Suprapubic skin (tissue), 4 donors: ENCODE measurements around the gene MAP7. TPM values are rescaled to one million over a fixed set of nuclear protein-coding genes. Genes with fewer than 3 reads are reported as not detected.

Experiments used
- DNase-seq, 2 donors: peaks; one replicate each; pipeline ENCODE4 v3.0.0-alpha.2; 2019; ENCODE audit warnings: low spot score in 2 of 2
- H3K27ac ChIP-seq: fragments of 200-600 bp; sonication (generic); one replicate; pipeline ENCODE4 v1.5.1; 2019
- H3K27me3 ChIP-seq: fragments of 200-600 bp; sonication (generic); one replicate; pipeline ENCODE4 v1.5.1; 2019
- H3K36me3 ChIP-seq: fragments of 200-600 bp; sonication (generic); one replicate; pipeline ENCODE4 v1.5.1; 2019
- H3K4me1 ChIP-seq: fragments of 200-600 bp; sonication (generic); one replicate; pipeline ENCODE4 v1.5.1; 2019
- H3K4me3 ChIP-seq: fragments of 200-600 bp; sonication (generic); one replicate; pipeline ENCODE4 v1.5.1; 2019; ENCODE audit warnings: mild to moderate bottlenecking
- H3K9me3 ChIP-seq: fragments of 200-600 bp; sonication (generic); one replicate; pipeline ENCODE4 v1.5.1; 2019
- EP300 ChIP-seq: sonication (generic); formaldehyde crosslinking; IDR thresholded peaks from one replicate; pipeline ENCODE4 v1.6.1; 2017; ENCODE audit warnings: antibody characterized with exemption
- POLR2A ChIP-seq, 2 donors: fragments of 450-650 bp; IDR thresholded peaks; one replicate each; pipeline ENCODE4 v1.6.1; 2017; ENCODE audit warnings: antibody characterized with exemption in 2 of 2, mild to moderate bottlenecking in 2 of 2, moderate library complexity in 2 of 2
- POLR2AphosphoS5 ChIP-seq, 3 donors: sonication (generic); formaldehyde crosslinking; IDR thresholded peaks; one replicate each; pipeline ENCODE4 v1.6.1; 2017; ENCODE audit warnings: antibody characterized with exemption in 3 of 3
- WGBS: methylation state at CpG from one replicate; pipeline ENCODE4 v1.1.5; 2018; 5-methylcytosine and 5-hydroxymethylcytosine counted together
- total RNA-seq, 4 donors: library from RNA; depleted of rRNA; stranded (reverse); fragments of >200 nt; gene quantifications; one replicate each; pipeline ENCODE4 v1.1.0, GENCODE V29; 2016
- TF ChIP-seq, protein P1 (sequence below), 2 donors: fragments of 200-600 bp in 1 of 2; fragments of 450-650 bp in 1 of 2; sonication (generic) in 1 of 2; IDR thresholded peaks; one replicate each; pipeline ENCODE4 v1.5.1; 2016 to 2019; ENCODE audit warnings: antibody characterized with exemption in 2 of 2, mild to moderate bottlenecking in 1 of 2, moderate library complexity in 1 of 2

Gene MAP7
- 10 to 100 TPM; 25.9 to 41.0 (median 28.8) TPM for total RNA-seq

DNA sequence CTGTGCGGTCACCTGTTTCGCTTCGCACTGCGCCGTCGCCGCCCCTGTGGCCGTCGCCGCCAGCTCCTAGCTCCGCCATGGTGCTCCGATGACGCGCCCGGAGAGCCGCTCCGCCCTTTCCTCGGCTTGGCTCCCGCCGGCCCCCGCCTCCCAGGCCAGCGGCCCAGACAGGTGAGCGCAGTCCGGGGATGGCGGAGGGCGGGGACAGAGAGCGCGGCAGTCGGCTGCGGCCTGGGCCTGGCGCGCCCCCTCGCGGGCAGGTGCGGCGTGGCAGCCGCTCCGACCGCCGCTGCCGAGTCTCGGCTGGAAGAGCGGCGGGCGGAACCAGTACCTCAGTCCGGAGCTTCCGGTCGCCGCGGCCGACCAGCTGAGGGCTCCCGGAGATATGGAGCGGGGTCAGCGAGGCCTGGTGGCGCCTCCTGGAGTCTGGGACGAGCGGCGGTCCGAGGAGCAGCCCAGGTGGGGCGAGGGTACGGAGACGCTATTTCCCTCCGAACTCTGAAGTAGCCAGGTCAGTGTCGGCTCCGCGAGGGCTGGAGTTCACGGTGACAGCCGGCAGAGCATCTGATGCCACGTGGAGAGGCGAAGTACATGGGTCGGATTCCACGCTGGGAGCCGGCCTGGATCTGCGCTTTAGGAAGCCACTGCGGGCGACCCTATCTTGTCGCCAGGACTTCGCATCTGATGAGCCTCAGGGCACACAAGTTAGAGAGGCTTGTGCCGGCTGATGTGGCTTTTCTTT, at the start of gene MAP7:
TSS of gene MAP7 (minus strand) at position 93 of the 742 bp plus-strand sequence. CDS start at position 79, 14 bp downstream.
- 2% methylated on average over 10 of the region's 79 CpGs for WGBS

DNA sequence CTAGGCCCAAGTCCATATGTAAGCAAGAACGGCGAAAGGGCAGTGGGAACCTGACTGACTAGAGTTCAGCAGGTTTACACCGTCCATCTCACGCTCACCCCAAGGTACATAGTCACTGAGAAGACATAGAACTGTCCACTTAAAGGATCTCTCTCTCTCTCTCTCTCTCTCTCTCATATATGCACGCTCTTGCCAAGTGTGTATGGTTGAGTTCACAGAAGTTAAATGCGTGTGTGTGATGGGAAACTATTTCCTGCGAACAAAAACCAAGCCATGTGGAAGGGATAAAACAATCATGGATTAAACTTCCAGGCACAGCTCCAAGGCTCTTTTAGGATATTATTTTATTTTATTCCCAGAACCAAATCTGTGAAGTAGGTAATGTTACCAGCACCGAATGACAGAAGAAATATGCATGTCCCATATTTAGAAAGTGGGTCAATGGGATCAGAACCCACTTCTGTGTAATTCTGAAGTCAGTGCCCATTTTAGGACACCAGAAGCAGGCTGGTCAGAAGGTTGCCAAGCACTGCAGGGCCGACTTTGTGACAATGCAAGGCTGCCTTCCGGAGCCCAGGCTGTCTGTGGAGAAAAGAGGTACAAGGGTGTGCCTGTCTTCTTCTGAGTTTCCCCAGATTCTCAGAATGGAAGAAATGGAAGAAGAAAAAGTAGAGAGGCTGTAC, 49.2 kb upstream of the MAP7 start:
- no peak overlapping the region for H3K27ac ChIP-seq
- H3K36me3 ChIP-seq = peaks cover 10% of the 10 kb centered on the region
- no peak for DNase-seq
- H3K4me3 ChIP-seq = no peak overlapping the region
- WGBS = 77% methylated on average over 10 of the region's 10 CpGs
- H3K27me3 ChIP-seq = no peaks in the 10 kb centered on the region
- H3K9me3 ChIP-seq = no peaks in the 10 kb centered on the region
- H3K4me1 ChIP-seq = no peaks in the 10 kb centered on the region
- no peak for TF ChIP-seq POLR2A (IDR thresholded peaks at IDR 0.05)
- TF ChIP-seq EP300 = no peak
- TF ChIP-seq, protein P1, sequence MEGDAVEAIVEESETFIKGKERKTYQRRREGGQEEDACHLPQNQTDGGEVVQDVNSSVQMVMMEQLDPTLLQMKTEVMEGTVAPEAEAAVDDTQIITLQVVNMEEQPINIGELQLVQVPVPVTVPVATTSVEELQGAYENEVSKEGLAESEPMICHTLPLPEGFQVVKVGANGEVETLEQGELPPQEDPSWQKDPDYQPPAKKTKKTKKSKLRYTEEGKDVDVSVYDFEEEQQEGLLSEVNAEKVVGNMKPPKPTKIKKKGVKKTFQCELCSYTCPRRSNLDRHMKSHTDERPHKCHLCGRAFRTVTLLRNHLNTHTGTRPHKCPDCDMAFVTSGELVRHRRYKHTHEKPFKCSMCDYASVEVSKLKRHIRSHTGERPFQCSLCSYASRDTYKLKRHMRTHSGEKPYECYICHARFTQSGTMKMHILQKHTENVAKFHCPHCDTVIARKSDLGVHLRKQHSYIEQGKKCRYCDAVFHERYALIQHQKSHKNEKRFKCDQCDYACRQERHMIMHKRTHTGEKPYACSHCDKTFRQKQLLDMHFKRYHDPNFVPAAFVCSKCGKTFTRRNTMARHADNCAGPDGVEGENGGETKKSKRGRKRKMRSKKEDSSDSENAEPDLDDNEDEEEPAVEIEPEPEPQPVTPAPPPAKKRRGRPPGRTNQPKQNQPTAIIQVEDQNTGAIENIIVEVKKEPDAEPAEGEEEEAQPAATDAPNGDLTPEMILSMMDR (IDR thresholded peaks at IDR 0.05) = no peak

More for the DNA sequence above, at the start of gene MAP7:
- TF ChIP-seq, protein P1 (IDR thresholded peaks at IDR 0.05) = peak; percentile 39 to 98
- no peak for TF ChIP-seq EP300
- peak in 1 of 3 donors; percentile 18 for TF ChIP-seq POLR2AphosphoS5 (IDR thresholded peaks at IDR 0.05)
- Histone ChIP-seq H3K27me3 (no peaks in the 10 kb centered on the region), H3K4me1 (peaks cover 25% of the 10 kb centered on the region), H3K4me3 (peak within 1 kb of the TSS; percentile 73), H3K9me3 (no peaks in the 10 kb centered on the region), H3K36me3 (no peaks in the 10 kb centered on the region), H3K27ac (peak within 1 kb of the TSS; percentile 87)
- DNase-seq = peak; percentile 79 to 85

DNA sequence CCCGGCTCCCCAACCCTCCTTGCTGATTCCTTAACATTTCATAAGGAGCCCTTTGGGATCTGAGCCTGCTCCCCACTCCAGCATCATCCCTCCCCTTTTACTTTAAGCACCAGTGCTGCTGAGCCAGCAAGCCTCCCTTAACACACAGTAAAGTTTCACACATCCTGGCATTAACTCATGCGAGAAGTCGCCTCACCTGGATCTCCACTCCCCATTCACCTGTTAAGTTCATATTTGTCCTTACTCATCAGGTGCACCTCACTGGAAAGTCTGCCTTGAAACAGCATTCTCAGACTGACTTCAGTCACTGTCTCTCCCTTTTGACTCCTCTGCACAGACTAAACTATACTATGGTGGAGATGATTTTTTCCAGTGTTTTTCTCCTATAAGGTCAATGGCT, 47.8 kb upstream of the MAP7 start:
- Histone ChIP-seq H3K36me3 (peaks cover 5% of the 10 kb centered on the region), H3K27me3 (no peaks in the 10 kb centered on the region), H3K4me1 (peaks cover 5% of the 10 kb centered on the region), H3K27ac (no peak overlapping the region), H3K9me3 (no peaks in the 10 kb centered on the region), H3K4me3 (no peak overlapping the region)
- TF ChIP-seq POLR2AphosphoS5 (IDR thresholded peaks at IDR 0.05) (no peak), POLR2A (IDR thresholded peaks at IDR 0.05) (no peak), EP300 (no peak)
- TF ChIP-seq, protein P1 (IDR thresholded peaks at IDR 0.05) = no peak
- DNase-seq = no peak
- 95% methylated on average over 3 of the region's 3 CpGs for WGBS

DNA sequence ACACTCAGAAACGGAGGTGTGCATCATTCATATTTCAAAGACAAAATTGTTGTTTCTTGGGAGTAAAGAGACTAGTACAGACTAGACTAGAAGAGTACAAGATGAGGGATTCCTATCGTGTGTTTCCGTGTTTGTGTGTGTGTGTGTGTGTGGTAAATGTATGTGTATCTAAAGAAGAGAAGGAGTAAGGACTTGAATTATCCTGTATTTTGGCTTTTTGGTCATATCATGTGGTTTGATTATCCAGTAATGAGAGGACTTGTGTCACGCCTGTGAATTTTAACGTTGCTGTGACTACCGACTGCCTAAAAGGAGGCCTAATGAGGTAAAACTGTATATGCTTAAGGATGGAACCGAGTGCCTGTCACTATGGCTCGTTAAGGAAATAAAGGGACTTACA, 44.4 kb upstream of the MAP7 start:
- Histone ChIP-seq H3K36me3 (peaks cover 24% of the 10 kb centered on the region), H3K27ac (no peak overlapping the region), H3K27me3 (no peaks in the 10 kb centered on the region), H3K9me3 (no peaks in the 10 kb centered on the region), H3K4me1 (peaks cover 5% of the 10 kb centered on the region), H3K4me3 (no peak overlapping the region)
- no peak for DNase-seq
- WGBS = 95% methylated on average over 8 of the region's 8 CpGs
- TF ChIP-seq POLR2AphosphoS5 (IDR thresholded peaks at IDR 0.05) (no peak), POLR2A (IDR thresholded peaks at IDR 0.05) (no peak), EP300 (no peak)
- TF ChIP-seq, protein P1 (IDR thresholded peaks at IDR 0.05) = no peak

DNA sequence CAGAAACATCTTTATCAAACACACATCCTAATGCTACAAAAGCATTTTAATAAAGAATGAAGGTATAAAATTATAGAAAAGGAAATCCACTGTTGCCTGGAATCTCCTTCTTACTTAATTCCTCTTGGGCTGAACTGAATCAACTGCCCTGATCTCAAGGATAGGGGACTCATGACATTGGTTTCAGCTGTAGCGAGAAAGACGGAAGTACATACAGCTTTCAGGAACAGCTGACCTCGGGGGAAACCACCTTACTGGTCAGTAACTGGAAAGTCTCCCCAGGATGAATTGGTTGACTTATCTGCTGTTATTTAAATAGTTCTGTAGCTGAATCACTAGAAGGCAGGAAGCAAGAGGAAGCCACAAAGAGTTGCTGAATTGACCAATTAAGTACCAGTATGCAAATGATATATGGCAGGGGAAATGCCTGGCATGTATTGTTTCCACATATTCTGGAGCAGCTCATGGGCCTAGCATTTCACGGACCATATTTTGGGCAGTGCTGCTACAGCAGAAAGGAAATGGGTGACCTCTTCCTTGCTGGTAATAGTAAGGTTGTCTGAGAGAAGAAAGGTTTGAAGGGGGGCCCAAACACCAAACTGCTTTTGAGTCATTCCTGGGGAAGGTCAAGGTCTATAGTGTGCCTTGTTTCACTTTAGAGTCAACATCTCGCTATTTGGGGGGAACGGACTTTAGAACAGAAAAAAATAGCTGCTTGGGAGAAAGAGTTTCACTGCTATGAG, 43.7 kb upstream of the MAP7 start:
- DNase-seq = no peak
- Histone ChIP-seq H3K27ac (no peak overlapping the region), H3K9me3 (no peaks in the 10 kb centered on the region), H3K27me3 (no peaks in the 10 kb centered on the region), H3K4me3 (no peak overlapping the region), H3K36me3 (peaks cover 22% of the 10 kb centered on the region), H3K4me1 (peaks cover 5% of the 10 kb centered on the region)
- 71% methylated on average over 6 of the region's 6 CpGs for WGBS
- TF ChIP-seq POLR2A (IDR thresholded peaks at IDR 0.05) (no peak), EP300 (no peak), POLR2AphosphoS5 (IDR thresholded peaks at IDR 0.05) (no peak)
- TF ChIP-seq, protein P1 (IDR thresholded peaks at IDR 0.05) = no peak
